ENCODE results near the gene RARRES1.

GRCh38 chr3:158700559-158700958 lies 31.7 kb downstream of the RARRES1 start:
- TF ChIP-seq ELF4 (IDR thresholded peaks at IDR 0.05) (no peak), TARDBP (IDR thresholded peaks at IDR 0.05) (no peak), FOXA1 (IDR thresholded peaks at IDR 0.05) (no peak), SUZ12 (IDR thresholded peaks at IDR 0.05) (no peak), ZNF384 (IDR thresholded peaks at IDR 0.05) (no peak), FOXM1 (IDR thresholded peaks at IDR 0.05; ENCODE audit: borderline replicate concordance) (no peak), PKNOX1 (IDR thresholded peaks at IDR 0.05) (no peak), NFRKB (IDR thresholded peaks at IDR 0.05) (no peak)

Measured in HEK293T (cell line).